ENCODE measurements around the gene SRRM3. TPM values are rescaled to one million over a fixed set of nuclear protein-coding genes. Genes with fewer than 3 reads are reported as not detected.
A peak's percentile ranks its signal among the peaks of the same experiment; 100 is the strongest.

SRRM3 gene
- total and polyA plus RNA-seq, 2 experiments from 2014 or later, result 8.6 to 13.8 TPM

GRCh38 chr7:76259124-76260093 is 57.7 kb downstream of the SRRM3 start (continued):
- TF ChIP-seq ZNF462 (CRISPR knock-in tag; IDR thresholded peaks at IDR 0.05) (no peak), CTCF (conservative IDR thresholded peaks at IDR 0.05; ENCODE audit: low read depth in 2 of 2) (no peak)

GRCh38 chr7:76260171-76260703 is 58.5 kb downstream of the SRRM3 start:
- Mint-ChIP-seq H3K27me3 (ENCODE audit: insufficient read depth, low read depth, poor library complexity) (peaks cover 17% of the 10 kb centered on the region), H3K4me3 (peak overlapping the region; percentile 68), H3K9me3 (no peaks in the 10 kb centered on the region; the same call in 2 of the 3 replicates), H3K36me3 (ENCODE audit: low read depth) (peaks cover 12% of the 10 kb centered on the region), H3K27ac (no peak overlapping the region; the same call in 1 of the 2 replicates), H3K4me1 (peaks cover 36% of the 10 kb centered on the region)
- Histone ChIP-seq H3K4me3 (peak overlapping the region; percentile 79), H3K9me2 (ENCODE audit: insufficient read depth) (no peaks in the 10 kb centered on the region), H3K4me2 (peak overlapping the region; percentile 90), H4K20me1 (replicated peaks; ENCODE audit: insufficient read depth) (no peaks in the 10 kb centered on the region), H3K79me2 (replicated peaks; ENCODE audit: insufficient read depth) (no peaks in the 10 kb centered on the region), H3K27me3 (ENCODE audit: insufficient read depth) (peaks cover 3% of the 10 kb centered on the region; the same call in 1 of the 2 replicates), H3K27ac (ENCODE audit: low read depth) (no peak overlapping the region), H2AFZ (no peak overlapping the region), H3K4me1 (ENCODE audit: insufficient read depth) (peaks cover 23% of the 10 kb centered on the region), H3F3A (replicated peaks; ENCODE audit: low read depth) (peaks cover 7% of the 10 kb centered on the region; the same call in 1 of the 2 replicates), H3K36me3 (ENCODE audit: insufficient read depth) (no peaks in the 10 kb centered on the region)
- TF ChIP-seq POLR2AphosphoS5 (IDR thresholded peaks at IDR 0.05; ENCODE audit: low read depth) (peak; percentile 63; the same call in 1 of the 2 replicates), STAT1 (IDR thresholded peaks at IDR 0.05; ENCODE audit: unreplicated experiment) (no peak)
- DNase-seq (ENCODE audit: low spot score), result peak; percentile 96
- ATAC-seq, result peak; percentile 81

Measured in GM23338 (cell line).